CD4-positive, alpha-beta T cell treated with Interferon alpha-2 for 1 hour (primary cell): ENCODE measurements around the gene SYT12.
"Not testable (repeated sequence)": the region's sequence is repeated elsewhere in the genome, so short reads cannot be mapped to it uniquely, and the experiment has no call there.

Experiments
- DNase-seq, 2 donors: peaks; one replicate each; pipeline ENCODE4 v3.0.0-alpha.2; 2020 to 2022

SYT12 gene

GRCh38 chr11:67022961-67023956 is at the start of gene SYT12:
Gene SYT12 (plus strand): TSS chr11:67023134. CDS start chr11:67030145, 7,011 bp downstream.
- no peak for DNase-seq

GRCh38 chr11:66973956-66974580 is 48.9 kb upstream of the SYT12 start:
- no peak for DNase-seq

- DNase-seq = no peak
Measured at GRCh38 chr11:66974724-66975404, 48.1 kb upstream of the SYT12 start, which contains the start of gene C11orf86. Gene C11orf86 (plus strand): TSS chr11:66975304. CDS start chr11:66975363, 59 bp downstream.

GRCh38 chr11:66975405-66976027 is 47.4 kb upstream of the SYT12 start:
- no peak for DNase-seq

- DNase-seq = peak in 1 of 2 donors; percentile 11
Measured at GRCh38 chr11:66976028-66976467, 46.9 kb upstream of the SYT12 start.

GRCh38 chr11:66976925-66977324 is 46.0 kb upstream of the SYT12 start:
- DNase-seq = no peak

GRCh38 chr11:66978229-66978628 is 44.7 kb upstream of the SYT12 start:
- no peak for DNase-seq

GRCh38 chr11:66978717-66979116 is 44.2 kb upstream of the SYT12 start:
- no peak for DNase-seq

- DNase-seq = no peak
Measured at GRCh38 chr11:66979336-66979980, 43.5 kb upstream of the SYT12 start.

GRCh38 chr11:66981976-66982578 is 40.9 kb upstream of the SYT12 start:
- no peak for DNase-seq

- no peak for DNase-seq
Measured at GRCh38 chr11:66983275-66983924, 39.5 kb upstream of the SYT12 start.

GRCh38 chr11:66985508-66986177 is 37.3 kb upstream of the SYT12 start:
- DNase-seq = no peak

- no peak for DNase-seq
Measured at GRCh38 chr11:66986178-66986545, 36.8 kb upstream of the SYT12 start.

GRCh38 chr11:66987158-66987620 is 35.7 kb upstream of the SYT12 start:
- no peak for DNase-seq

- DNase-seq = no peak
Measured at GRCh38 chr11:66987924-66988637, 34.9 kb upstream of the SYT12 start.

- not testable (repeated sequence) for DNase-seq
Measured at GRCh38 chr11:66988741-66989140, 34.2 kb upstream of the SYT12 start.

- DNase-seq = not testable (repeated sequence)
Measured at GRCh38 chr11:66989360-66989759, 33.6 kb upstream of the SYT12 start.

GRCh38 chr11:66992041-66992440 is 30.9 kb upstream of the SYT12 start:
- no peak for DNase-seq

GRCh38 chr11:66996609-66997273 is 26.2 kb upstream of the SYT12 start:
- no peak for DNase-seq
